Endothelial cell (in vitro differentiated cells): ENCODE results near the gene APOBEC3F. TPM values are rescaled to one million over a fixed set of nuclear protein-coding genes. Genes with fewer than 3 reads are reported as not detected.
"Not testable (repeated sequence)": the region's sequence is repeated elsewhere in the genome, so short reads cannot be mapped to it uniquely, and the experiment has no call there.

Experiments used
- DNase-seq: peaks from one replicate; pipeline ENCODE4 v3.0.0; 2021; ENCODE audit warnings: low spot score
- H3K27ac Mint-ChIP-seq: one replicate; pipeline ENCODE4 v1.8.0; 2021; ENCODE audit warnings: mixed read lengths, inconsistent platforms; ENCODE audit not compliant: unreplicated experiment
- H3K27me3 Mint-ChIP-seq: one replicate; pipeline ENCODE4 v1.8.0; 2021; ENCODE audit warnings: mild to moderate bottlenecking, moderate library complexity, mixed read lengths, inconsistent platforms; ENCODE audit not compliant: unreplicated experiment
- H3K36me3 Mint-ChIP-seq: one replicate; pipeline ENCODE4 v1.8.0; 2021; ENCODE audit warnings: mild to moderate bottlenecking, low read depth, mixed read lengths, inconsistent platforms; ENCODE audit not compliant: unreplicated experiment
- H3K4me1 Mint-ChIP-seq: one replicate; pipeline ENCODE4 v1.8.0; 2021; ENCODE audit warnings: mild to moderate bottlenecking, mixed read lengths, inconsistent platforms; ENCODE audit not compliant: unreplicated experiment
- H3K4me3 Mint-ChIP-seq: one replicate; pipeline ENCODE4 v1.8.0; 2021; ENCODE audit warnings: mild to moderate bottlenecking, mixed read lengths, inconsistent platforms; ENCODE audit not compliant: unreplicated experiment
- H3K9me3 Mint-ChIP-seq: one replicate; pipeline ENCODE4 v1.8.0; 2021; ENCODE audit warnings: mixed read lengths, inconsistent platforms; ENCODE audit not compliant: unreplicated experiment
- total RNA-seq: library from RNA; stranded (reverse); fragmentation: NEBNext Ultra II Directional; extraction: Animal tissue kit (Norgen Biotek cat#: 25700); gene quantifications from one replicate; pipeline ENCODE4 v1.2.1, GENCODE V29; 2021; ENCODE audit not compliant: unreplicated experiment
- TF ChIP-seq, protein P1 (sequence below): fragments of 200-600 bp; sonication (generic); IDR thresholded peaks from one replicate; pipeline ENCODE4 v1.5.0; 2021; ENCODE audit warnings: antibody characterized with exemption; ENCODE audit not compliant: unreplicated experiment

APOBEC3F gene
- total RNA-seq, 1 donor from 2014 or later: 21.1 TPM

DNA sequence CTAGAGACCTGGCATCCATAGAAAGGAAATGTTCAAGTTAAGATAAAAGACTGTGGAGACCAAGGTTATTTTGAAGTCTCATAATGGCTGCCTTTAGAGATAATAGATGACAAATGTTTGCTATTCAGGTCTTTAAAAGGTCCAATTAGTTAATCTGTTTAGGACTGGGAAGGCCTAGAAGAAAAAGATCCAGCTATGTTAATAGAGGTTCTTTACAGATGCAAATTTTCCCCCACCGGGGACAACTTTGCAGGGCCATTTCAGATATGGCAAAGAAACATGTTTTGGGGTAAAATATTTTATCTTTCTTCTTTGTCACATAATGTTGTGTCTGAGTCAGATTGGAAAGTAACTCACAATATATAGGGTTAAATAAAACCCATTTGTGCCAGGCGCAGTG is 33.3 kb downstream of the APOBEC3F start:
- Mint-ChIP-seq H3K4me1 (peaks cover 6% of the 10 kb centered on the region), H3K36me3 (no peaks in the 10 kb centered on the region), H3K9me3 (no peaks in the 10 kb centered on the region), H3K27me3 (no peaks in the 10 kb centered on the region), H3K27ac (no peak overlapping the region), H3K4me3 (no peak overlapping the region)
- DNase-seq: no peak
- TF ChIP-seq, protein P1, sequence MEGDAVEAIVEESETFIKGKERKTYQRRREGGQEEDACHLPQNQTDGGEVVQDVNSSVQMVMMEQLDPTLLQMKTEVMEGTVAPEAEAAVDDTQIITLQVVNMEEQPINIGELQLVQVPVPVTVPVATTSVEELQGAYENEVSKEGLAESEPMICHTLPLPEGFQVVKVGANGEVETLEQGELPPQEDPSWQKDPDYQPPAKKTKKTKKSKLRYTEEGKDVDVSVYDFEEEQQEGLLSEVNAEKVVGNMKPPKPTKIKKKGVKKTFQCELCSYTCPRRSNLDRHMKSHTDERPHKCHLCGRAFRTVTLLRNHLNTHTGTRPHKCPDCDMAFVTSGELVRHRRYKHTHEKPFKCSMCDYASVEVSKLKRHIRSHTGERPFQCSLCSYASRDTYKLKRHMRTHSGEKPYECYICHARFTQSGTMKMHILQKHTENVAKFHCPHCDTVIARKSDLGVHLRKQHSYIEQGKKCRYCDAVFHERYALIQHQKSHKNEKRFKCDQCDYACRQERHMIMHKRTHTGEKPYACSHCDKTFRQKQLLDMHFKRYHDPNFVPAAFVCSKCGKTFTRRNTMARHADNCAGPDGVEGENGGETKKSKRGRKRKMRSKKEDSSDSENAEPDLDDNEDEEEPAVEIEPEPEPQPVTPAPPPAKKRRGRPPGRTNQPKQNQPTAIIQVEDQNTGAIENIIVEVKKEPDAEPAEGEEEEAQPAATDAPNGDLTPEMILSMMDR: no peak

GRCh38 chr22:39076155-39077025 is 35.7 kb downstream of the APOBEC3F start:
- H3K9me3 Mint-ChIP-seq, H3K4me3 Mint-ChIP-seq, H3K36me3 Mint-ChIP-seq, DNase-seq, H3K27me3 Mint-ChIP-seq, H3K27ac Mint-ChIP-seq, H3K4me1 Mint-ChIP-seq: not testable (repeated sequence)

DNA sequence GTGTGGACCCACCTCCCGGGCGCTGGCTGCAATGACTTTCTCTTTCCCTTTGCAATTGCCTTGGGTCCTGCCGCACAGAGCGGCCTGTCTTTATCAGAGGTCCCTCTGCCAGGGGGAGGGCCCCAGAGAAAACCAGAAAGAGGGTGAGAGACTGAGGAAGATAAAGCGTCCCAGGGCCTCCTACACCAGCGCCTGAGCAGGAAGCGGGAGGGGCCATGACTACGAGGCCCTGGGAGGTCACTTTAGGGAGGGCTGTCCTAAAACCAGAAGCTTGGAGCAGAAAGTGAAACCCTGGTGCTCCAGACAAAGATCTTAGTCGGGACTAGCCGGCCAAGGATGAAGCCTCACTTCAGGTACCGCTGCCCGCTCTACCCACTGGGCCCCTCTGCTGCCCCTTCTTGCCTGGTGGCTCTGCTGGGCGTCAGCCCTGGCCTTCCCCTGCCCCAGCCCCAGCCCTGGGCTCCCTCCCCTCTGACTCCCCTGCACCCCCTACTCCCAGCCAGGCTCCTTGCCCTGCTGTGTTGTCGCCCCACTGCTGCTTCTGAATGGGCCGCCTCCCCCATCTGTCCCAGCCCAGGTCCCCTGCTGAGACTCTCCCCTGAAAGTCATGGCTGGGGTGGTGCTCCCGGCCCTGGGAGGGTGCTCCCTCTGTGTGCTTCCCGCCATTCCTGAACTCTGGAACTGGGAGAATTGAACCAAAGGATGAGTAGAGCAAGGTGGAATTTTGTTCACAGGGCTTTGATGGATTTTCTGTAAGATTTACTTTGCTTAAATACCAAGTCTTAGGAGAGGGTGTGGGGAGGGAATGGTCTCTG is 36.6 kb downstream of the APOBEC3F start, which contains the start of gene APOBEC3G:
TSS of gene APOBEC3G (plus strand) at position 250 of the 815 bp plus-strand sequence. CDS start at position 337, 87 bp downstream.
- H3K9me3 Mint-ChIP-seq, H3K4me3 Mint-ChIP-seq, H3K36me3 Mint-ChIP-seq, H3K27me3 Mint-ChIP-seq, H3K4me1 Mint-ChIP-seq, H3K27ac Mint-ChIP-seq: not testable (repeated sequence)
- peak; percentile 7 for DNase-seq

DNA sequence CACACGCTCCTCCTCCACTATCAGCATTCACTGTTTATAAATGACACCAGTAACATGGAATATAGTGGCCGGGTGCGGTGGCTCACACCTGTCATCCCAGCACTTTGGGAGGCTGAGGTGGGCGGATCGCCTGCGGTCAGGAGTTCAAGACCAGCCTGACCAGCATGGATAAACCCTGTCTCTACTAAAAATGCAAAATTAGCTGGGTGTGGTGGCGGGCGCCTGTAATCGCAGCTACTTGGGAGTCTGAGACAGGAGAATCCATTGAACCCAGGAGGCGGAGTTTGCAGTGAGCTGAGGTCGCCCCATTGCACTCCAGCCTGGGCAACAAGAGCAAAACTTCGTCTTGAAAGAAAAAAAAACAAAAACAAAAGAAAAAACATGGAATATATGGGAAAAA is 37.2 kb downstream of the APOBEC3F start:
- not testable (repeated sequence) for DNase-seq, H3K4me3 Mint-ChIP-seq, H3K27me3 Mint-ChIP-seq, H3K27ac Mint-ChIP-seq, H3K9me3 Mint-ChIP-seq, H3K4me1 Mint-ChIP-seq, H3K36me3 Mint-ChIP-seq

DNA sequence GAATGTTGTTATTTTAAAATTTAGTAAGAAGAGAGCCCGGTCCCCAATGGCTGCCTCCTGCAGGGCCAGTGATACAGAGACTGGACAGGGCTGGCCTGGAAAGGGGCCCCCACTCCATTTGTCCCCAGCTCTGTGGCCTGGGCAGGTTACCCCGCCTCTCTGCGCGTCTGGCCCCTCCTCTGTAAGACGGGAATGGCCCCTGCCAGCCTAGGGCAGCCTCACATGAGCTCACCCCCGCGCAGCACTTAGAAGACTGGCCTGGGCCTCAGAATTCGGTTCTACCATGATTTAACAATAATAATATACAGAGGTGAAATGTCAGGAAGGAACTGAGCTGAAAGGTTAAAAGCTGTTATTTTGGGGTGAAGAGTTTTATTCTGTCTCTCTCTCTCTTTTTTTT is 37.7 kb downstream of the APOBEC3F start:
- TF ChIP-seq, protein P1: no peak
- no peaks in the 10 kb centered on the region for H3K9me3 Mint-ChIP-seq
- DNase-seq: no peak
- peaks cover 5% of the 10 kb centered on the region for H3K36me3 Mint-ChIP-seq
- H3K27me3 Mint-ChIP-seq: peaks cover 2% of the 10 kb centered on the region
- no peak overlapping the region for H3K4me3 Mint-ChIP-seq
- no peak overlapping the region for H3K27ac Mint-ChIP-seq
- peaks cover 6% of the 10 kb centered on the region for H3K4me1 Mint-ChIP-seq

DNA sequence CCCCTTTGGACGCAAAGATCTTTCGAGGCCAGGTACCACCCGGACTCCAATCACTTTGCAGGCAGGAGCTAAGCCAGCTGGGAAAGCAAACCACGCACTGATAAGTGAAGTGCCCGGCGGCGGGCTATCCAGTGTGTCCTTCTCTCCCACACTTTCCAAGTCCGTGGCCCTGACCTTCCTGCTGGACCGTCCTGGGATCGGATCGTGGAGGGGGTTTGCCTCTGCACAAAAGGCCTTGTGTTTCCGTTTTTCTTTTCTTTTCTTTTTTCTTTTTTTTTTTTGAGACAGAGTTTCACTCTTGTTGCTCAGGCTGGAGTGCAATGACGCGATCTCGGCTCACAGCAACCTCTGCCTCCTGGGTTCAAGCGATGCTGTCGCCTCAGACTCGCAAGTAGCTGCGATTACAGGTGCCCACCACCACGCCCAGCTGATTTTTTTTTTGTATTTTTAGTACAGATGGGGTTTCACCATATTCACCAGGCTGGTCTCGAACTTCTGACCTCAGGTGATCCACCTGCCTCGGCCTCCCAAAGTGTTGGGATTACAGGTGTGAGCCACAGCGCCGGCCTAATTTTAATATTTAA is 38.5 kb downstream of the APOBEC3F start:
- not testable (repeated sequence) for H3K27me3 Mint-ChIP-seq, H3K27ac Mint-ChIP-seq, DNase-seq, H3K4me1 Mint-ChIP-seq, H3K9me3 Mint-ChIP-seq, H3K36me3 Mint-ChIP-seq, H3K4me3 Mint-ChIP-seq
